H9 (cell line): ENCODE results near the gene ZNF362. TPM values are rescaled to one million over a fixed set of nuclear protein-coding genes. Genes with fewer than 3 reads are reported as not detected.

Experiments used
- DNase-seq: peaks from one replicate; pipeline ENCODE4 v3.0.0-alpha.2; 2017
- H2AFZ ChIP-seq: one replicate; pipeline ENCODE4 v1.6.1; 2013; ENCODE audit warnings: mild to moderate bottlenecking, low read length, control low read depth, moderate library complexity
- H2AK5ac ChIP-seq: 2 replicates; pipeline ENCODE4 v1.6.1; 2013; ENCODE audit warnings: low read length, control low read depth, mixed read lengths; ENCODE audit not compliant: insufficient read length
- H2BK120ac ChIP-seq: one replicate; pipeline ENCODE4 v1.6.1; 2013; ENCODE audit warnings: low read depth, mild to moderate bottlenecking, low read length, control low read depth, inconsistent platforms; ENCODE audit not compliant: poor library complexity, severe bottlenecking
- H2BK12ac ChIP-seq: 2 replicates; pipeline ENCODE4 v1.6.1; 2013; ENCODE audit warnings: low read length, control low read depth, mixed read lengths, low read depth; ENCODE audit not compliant: insufficient read length
- H2BK15ac ChIP-seq: 2 replicates; pipeline ENCODE4 v1.6.1; 2013; ENCODE audit warnings: low read depth, low read length, control low read depth
- H2BK20ac ChIP-seq: one replicate; pipeline ENCODE4 v1.6.1; 2013; ENCODE audit warnings: low read depth, mild to moderate bottlenecking, low read length, control low read depth, inconsistent platforms; ENCODE audit not compliant: poor library complexity, severe bottlenecking
- H2BK5ac ChIP-seq: 2 replicates; pipeline ENCODE4 v1.6.1; 2013; ENCODE audit warnings: low read length, control low read depth, mixed read lengths; ENCODE audit not compliant: insufficient read length
- H3K14ac ChIP-seq: 2 replicates; pipeline ENCODE4 v1.6.1; 2013; ENCODE audit warnings: low read length, control low read depth; ENCODE audit not compliant: insufficient read depth
- H3K18ac ChIP-seq: 2 replicates; pipeline ENCODE4 v1.6.1; 2013; ENCODE audit warnings: low read depth, mild to moderate bottlenecking, mixed read lengths, low read length, control low read depth; ENCODE audit not compliant: insufficient read length
- H3K23ac ChIP-seq: 2 replicates; pipeline ENCODE4 v1.6.1; 2013; ENCODE audit warnings: low read length, control low read depth, mixed read lengths, low read depth; ENCODE audit not compliant: insufficient read length
- H3K23me2 ChIP-seq: 2 replicates; pipeline ENCODE4 v1.6.1; 2013; ENCODE audit warnings: low read depth, mild to moderate bottlenecking, mixed read lengths, low read length, control low read depth; ENCODE audit not compliant: insufficient read length, poor library complexity, severe bottlenecking
- H3K27ac ChIP-seq: 2 replicates; pipeline ENCODE4 v1.5.1; 2013; ENCODE audit warnings: low read length, control low read depth, mixed read lengths, low read depth; ENCODE audit not compliant: insufficient read length
- H3K27me3 ChIP-seq: 2 replicates; pipeline ENCODE4 v1.6.1; 2013; ENCODE audit warnings: low read length, control low read depth, inconsistent platforms; ENCODE audit not compliant: insufficient read depth
- H3K4ac ChIP-seq: 2 replicates; pipeline ENCODE4 v1.6.1; 2013; ENCODE audit warnings: low read depth, mild to moderate bottlenecking, control low read depth, inconsistent platforms, low read length, moderate library complexity
- H3K4me1 ChIP-seq: 2 replicates; pipeline ENCODE4 v1.6.1; 2013; ENCODE audit warnings: low read length, control low read depth, inconsistent platforms; ENCODE audit not compliant: insufficient read depth
- H3K4me2 ChIP-seq: 2 replicates; pipeline ENCODE4 v1.6.1; 2013; ENCODE audit warnings: low read length, control low read depth, mixed read lengths; ENCODE audit not compliant: insufficient read length, insufficient read depth
- H3K56ac ChIP-seq: 2 replicates; pipeline ENCODE4 v1.6.1; 2013; ENCODE audit warnings: low read depth, mild to moderate bottlenecking, mixed read lengths, low read length, control low read depth; ENCODE audit not compliant: insufficient read length
- H3K79me1 ChIP-seq: 2 replicates; pipeline ENCODE4 v1.6.1; 2013; ENCODE audit warnings: low read depth, mild to moderate bottlenecking, moderate library complexity, low read length, control low read depth, inconsistent platforms; ENCODE audit not compliant: insufficient read depth, poor library complexity, severe bottlenecking
- H3K79me2 ChIP-seq: 2 replicates; pipeline ENCODE4 v1.6.1; 2013; ENCODE audit warnings: low read length, control low read depth, inconsistent platforms; ENCODE audit not compliant: insufficient read depth
- H3K9ac ChIP-seq: 2 replicates; pipeline ENCODE4 v1.6.1; 2013; ENCODE audit warnings: low read length, control low read depth, mixed read lengths; ENCODE audit not compliant: insufficient read length; ENCODE audit errors: extremely low read depth
- H3K9me3 ChIP-seq: one replicate; pipeline ENCODE4 v1.6.1; 2013; ENCODE audit warnings: low read depth, low read length, inconsistent platforms; ENCODE audit not compliant: control insufficient read depth
- H3T11ph ChIP-seq: one replicate; pipeline ENCODE4 v1.6.1; 2013; ENCODE audit warnings: mild to moderate bottlenecking, low read length, control low read depth, inconsistent platforms
- H4K20me1 ChIP-seq: one replicate; pipeline ENCODE4 v1.6.1; 2013; ENCODE audit not compliant: control insufficient read depth, insufficient read length, insufficient read depth
- H4K5ac ChIP-seq: 2 replicates; pipeline ENCODE4 v1.6.1; 2013; ENCODE audit warnings: low read depth, mild to moderate bottlenecking, mixed read lengths, low read length, control low read depth; ENCODE audit not compliant: insufficient read length
- H4K8ac ChIP-seq: replicated peaks from 2 replicates; pipeline ENCODE4 v1.6.1; 2013; ENCODE audit warnings: low read length, control low read depth, mixed read lengths, low read depth; ENCODE audit not compliant: insufficient read length
- H4K91ac ChIP-seq: 2 replicates; pipeline ENCODE4 v1.6.1; 2013; ENCODE audit warnings: low read depth, mild to moderate bottlenecking, moderate library complexity, mixed read lengths, low read length, control low read depth; ENCODE audit not compliant: insufficient read length
- H3K27ac Mint-ChIP-seq, 3 experiments: 2 replicates in 2 of 3; 3 replicates in 1 of 3; pipeline ENCODE4 v1.8.0; 2020 to 2021; ENCODE audit warnings: mixed read lengths in 3 of 3, mild to moderate bottlenecking in 1 of 3, moderate library complexity in 1 of 3
- H3K27me3 Mint-ChIP-seq: 2 replicates; pipeline ENCODE4 v1.8.0; 2021; ENCODE audit warnings: low read depth, mild to moderate bottlenecking, moderate library complexity, mixed read lengths
- H3K36me3 Mint-ChIP-seq, 3 experiments: 2 replicates in 2 of 3; 3 replicates in 1 of 3; pipeline ENCODE4 v1.8.0; 2020 to 2021; ENCODE audit warnings: low read depth in 3 of 3, mixed read lengths in 3 of 3; ENCODE audit not compliant: insufficient read depth in 1 of 3
- H3K4me1 Mint-ChIP-seq, 2 experiments: 2 replicates each; pipeline ENCODE4 v1.8.0; 2020; ENCODE audit warnings: mixed read lengths in 2 of 2
- H3K4me3 Mint-ChIP-seq, 2 experiments: 2 replicates in 1 of 2; 3 replicates in 1 of 2; pipeline ENCODE4 v1.8.0; 2020 to 2021; ENCODE audit warnings: mild to moderate bottlenecking in 2 of 2, mixed read lengths in 2 of 2, moderate library complexity in 1 of 2
- H3K9me3 Mint-ChIP-seq, 2 experiments: 2 replicates in 1 of 2; 3 replicates in 1 of 2; pipeline ENCODE4 v1.8.0; 2020; ENCODE audit warnings: mild to moderate bottlenecking in 2 of 2, mixed read lengths in 2 of 2, moderate library complexity in 1 of 2
- CTCF ChIP-seq: fragments of 200-600 bp; sonication (generic); conservative IDR thresholded peaks from 3 replicates; pipeline ENCODE4 v1.8.0; 2021; ENCODE audit warnings: antibody characterized with exemption, mild to moderate bottlenecking
- WGBS: extraction: QIAGEN DNeasy Blood & Tissue Kit; methylation state at CpG from one replicate; pipeline ENCODE4 v1.1.7; 2013; ENCODE audit warnings: missing lambda C conversion rate, low lambda C conversion rate, mixed read lengths; ENCODE audit not compliant: insufficient read length; ENCODE audit errors: extremely low coverage; 5-methylcytosine and 5-hydroxymethylcytosine counted together
- total RNA-seq: library from RNA; stranded (reverse); gene quantifications from 2 replicates; pipeline ENCODE4 v1.2.1, GENCODE V29; 2021

ZNF362 gene
- total RNA-seq, 1 experiment from 2014 or later = 18.7 TPM

GRCh38 chr1:33257772-33258712 is 1.8 kb downstream of the ZNF362 start:
- Mint-ChIP-seq H3K27me3 (peaks cover 14% of the 10 kb centered on the region), H3K4me3 (peak overlapping the region; percentile 92 to 99), H3K9me3 (no peaks in the 10 kb centered on the region), H3K36me3 (peaks cover 5 to 19% (median 6%) of the 10 kb centered on the region in 3 experiments; a peak in 5 of 7 replicates), H3K27ac (peak overlapping the region in 1 of 3 experiments; percentile 99; a peak in 2 of 7 replicates), H3K4me1 (peaks cover 37% of the 10 kb centered on the region in 2 experiments)
- no CpG with 5 or more reads among the region's 19 CpGs for WGBS
- H4K20me1 ChIP-seq = no peaks in the 10 kb centered on the region
- no peak overlapping the region for H2BK15ac ChIP-seq
- H2AK5ac ChIP-seq = no peak overlapping the region
- H3K27me3 ChIP-seq = no peaks in the 10 kb centered on the region
- DNase-seq = no peak
- H3K4ac ChIP-seq = no peak overlapping the region
- no peak overlapping the region for H2BK5ac ChIP-seq
- H2BK12ac ChIP-seq = no peak overlapping the region
- peaks cover 6% of the 10 kb centered on the region; the same call in 1 of the 2 replicates for H3K4me1 ChIP-seq
- H3K9ac ChIP-seq = peak overlapping the region; percentile 78
- no peak overlapping the region for H3T11ph ChIP-seq
- no peak for TF ChIP-seq CTCF
- peak overlapping the region; percentile 72 for H3K4me2 ChIP-seq
- no peak overlapping the region for H3K56ac ChIP-seq
- no peaks in the 10 kb centered on the region for H3K9me3 ChIP-seq
- peaks cover 4% of the 10 kb centered on the region for H3K79me1 ChIP-seq
- no peak overlapping the region; the same call in 1 of the 2 replicates for H3K14ac ChIP-seq
- no peak overlapping the region for H2AFZ ChIP-seq
- H2BK120ac ChIP-seq = no peak overlapping the region
- H3K18ac ChIP-seq = peak overlapping the region; percentile 18
- H4K91ac ChIP-seq = no peak overlapping the region
- no peak overlapping the region for H4K5ac ChIP-seq
- H2BK20ac ChIP-seq = no peak overlapping the region
- H3K23me2 ChIP-seq = peaks cover 14% of the 10 kb centered on the region
- no peak overlapping the region for H4K8ac ChIP-seq
- peaks cover 4% of the 10 kb centered on the region; the same call in 1 of the 2 replicates for H3K79me2 ChIP-seq
- H3K27ac ChIP-seq = no peak overlapping the region
- H3K23ac ChIP-seq = no peak overlapping the region
